ENCODE measurements around the gene CITED1.

The CITED1 gene

DNA sequence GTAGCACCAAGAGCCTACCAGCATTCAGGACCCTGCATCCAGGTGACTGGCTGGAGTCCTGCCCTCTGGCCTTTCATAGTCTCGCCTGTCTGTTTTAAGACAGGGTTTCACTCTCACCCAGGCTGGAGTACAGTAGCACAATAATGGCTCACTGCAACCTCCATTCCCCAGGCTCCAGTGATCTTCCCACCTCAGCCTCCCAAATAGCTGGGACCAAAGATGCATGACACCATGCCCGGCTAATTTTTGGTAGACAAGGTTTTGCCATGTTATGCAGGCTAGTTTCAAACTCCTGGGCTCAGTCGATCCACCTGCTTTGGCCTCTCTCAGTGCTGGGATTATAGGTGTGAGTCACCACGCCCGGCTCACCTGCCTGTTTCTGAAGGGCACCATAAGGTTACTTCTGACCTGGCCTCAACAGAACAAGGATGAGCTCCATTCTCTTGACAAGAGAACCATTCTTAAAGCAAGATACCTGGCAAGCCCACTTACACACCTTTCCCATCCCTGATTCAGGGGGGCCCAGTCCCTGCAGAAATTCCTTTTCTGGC is 35.3 kb downstream of the CITED1 start:
- no peak overlapping the region for H3K27ac Mint-ChIP-seq
- H3K4me1 Mint-ChIP-seq (ENCODE audit: low read depth), result peaks cover 26% of the 10 kb centered on the region
- H3K36me3 Mint-ChIP-seq (ENCODE audit: low read depth), result peaks cover 56% of the 10 kb centered on the region

DNA sequence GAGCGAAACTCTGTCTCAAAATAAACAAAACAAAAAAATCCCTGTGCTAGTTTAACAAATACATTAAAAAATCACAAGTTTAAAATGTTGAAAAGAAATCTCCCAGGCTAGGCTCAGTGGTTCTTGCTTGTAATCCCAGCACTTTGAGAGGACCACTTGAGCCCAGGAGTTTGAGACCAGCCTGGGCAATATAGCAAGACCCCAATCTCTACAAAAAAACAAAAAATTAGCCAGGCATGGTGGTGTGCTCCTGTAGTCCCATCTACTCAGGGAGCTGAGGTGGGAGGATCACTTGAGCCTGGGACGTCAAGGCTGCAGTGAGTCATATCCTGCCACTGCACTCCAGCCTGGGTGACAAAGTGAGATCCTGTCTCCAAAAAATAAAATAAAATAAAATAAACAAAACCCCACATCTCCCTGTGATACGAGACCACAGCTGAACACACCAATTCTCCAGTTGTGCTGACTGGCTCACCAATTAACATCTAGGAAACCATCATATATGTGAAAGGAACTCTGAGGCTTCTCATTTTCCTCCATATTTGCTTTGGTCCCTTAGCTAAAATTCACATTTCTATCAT is 36.0 kb downstream of the CITED1 start:
- DNase-seq (ENCODE audit: low spot score), result peak; percentile 38
- no peaks in the 10 kb centered on the region for H3K27me3 Mint-ChIP-seq (ENCODE audit: low read depth)
- H3K36me3 Mint-ChIP-seq (ENCODE audit: low read depth), result peaks cover 49% of the 10 kb centered on the region
- H3K4me3 Mint-ChIP-seq, result no peak overlapping the region
- H3K27ac Mint-ChIP-seq, result peak overlapping the region; percentile 83
- H3K9me3 Mint-ChIP-seq, result no peaks in the 10 kb centered on the region
- peaks cover 22% of the 10 kb centered on the region for H3K4me1 Mint-ChIP-seq (ENCODE audit: low read depth)

More for the DNA sequence above, 35.3 kb downstream of the CITED1 start:
- Mint-ChIP-seq H3K9me3 (no peaks in the 10 kb centered on the region), H3K4me3 (no peak overlapping the region), H3K27me3 (ENCODE audit: low read depth) (no peaks in the 10 kb centered on the region)
- no peak for DNase-seq (ENCODE audit: low spot score)

DNA sequence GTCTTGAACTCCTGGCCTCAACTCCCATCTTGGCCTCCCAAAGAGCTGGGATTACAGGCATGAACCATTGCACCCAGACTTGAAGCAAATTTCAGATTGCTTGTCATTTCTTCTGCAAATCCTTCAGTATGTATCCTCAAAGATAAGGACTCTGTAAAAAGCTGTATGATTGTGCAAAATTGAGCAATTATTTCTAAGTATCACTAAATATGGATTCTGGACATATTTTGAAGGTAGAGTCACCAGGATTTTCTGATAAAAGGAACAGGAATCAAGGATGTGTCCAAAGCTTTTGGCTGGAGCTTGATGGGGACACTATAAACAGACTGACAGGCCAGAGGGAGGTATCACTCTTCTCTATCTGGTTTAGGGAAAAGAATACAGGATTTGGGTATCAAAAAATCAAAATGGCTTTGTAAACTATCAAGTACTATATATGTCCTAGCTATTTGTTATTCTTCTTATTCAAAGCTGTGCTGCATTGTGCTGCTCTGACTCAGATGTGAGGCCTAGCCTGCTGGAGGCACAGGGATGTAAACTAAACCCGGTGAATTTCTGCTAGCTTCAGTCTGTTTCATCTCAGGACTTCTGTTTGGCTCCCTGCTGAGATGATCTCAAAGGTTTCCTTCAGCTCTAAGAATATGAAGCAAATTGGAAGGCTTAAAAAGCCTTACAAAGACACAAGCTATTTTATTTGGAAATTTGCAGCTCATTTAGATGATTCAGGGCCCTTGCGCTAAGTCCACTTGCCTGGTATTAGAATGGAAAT is 36.9 kb downstream of the CITED1 start:
- Mint-ChIP-seq H3K4me1 (ENCODE audit: low read depth) (peaks cover 12% of the 10 kb centered on the region), H3K36me3 (ENCODE audit: low read depth) (peaks cover 40% of the 10 kb centered on the region), H3K27ac (peak overlapping the region; percentile 45), H3K9me3 (no peaks in the 10 kb centered on the region), H3K4me3 (no peak overlapping the region), H3K27me3 (ENCODE audit: low read depth) (no peaks in the 10 kb centered on the region)
- no peak for DNase-seq (ENCODE audit: low spot score)

- no peak overlapping the region for H3K27ac Mint-ChIP-seq
- no peaks in the 10 kb centered on the region for H3K4me1 Mint-ChIP-seq (ENCODE audit: low read depth)
- H3K4me3 Mint-ChIP-seq, result no peak overlapping the region
- H3K9me3 Mint-ChIP-seq, result no peaks in the 10 kb centered on the region
- DNase-seq (ENCODE audit: low spot score), result no peak
- H3K36me3 Mint-ChIP-seq (ENCODE audit: low read depth), result peaks cover 16% of the 10 kb centered on the region
- no peaks in the 10 kb centered on the region for H3K27me3 Mint-ChIP-seq (ENCODE audit: low read depth)
Observed at GRCh38 chrX:72265263-72265662, 40.5 kb downstream of the CITED1 start.

GRCh38 chrX:72262077-72262476 is 43.6 kb downstream of the CITED1 start:
- Mint-ChIP-seq H3K4me3 (no peak overlapping the region), H3K36me3 (ENCODE audit: low read depth) (no peaks in the 10 kb centered on the region), H3K4me1 (ENCODE audit: low read depth) (no peaks in the 10 kb centered on the region), H3K27me3 (ENCODE audit: low read depth) (no peaks in the 10 kb centered on the region), H3K27ac (no peak overlapping the region), H3K9me3 (no peaks in the 10 kb centered on the region)
- no peak for DNase-seq (ENCODE audit: low spot score)

DNA sequence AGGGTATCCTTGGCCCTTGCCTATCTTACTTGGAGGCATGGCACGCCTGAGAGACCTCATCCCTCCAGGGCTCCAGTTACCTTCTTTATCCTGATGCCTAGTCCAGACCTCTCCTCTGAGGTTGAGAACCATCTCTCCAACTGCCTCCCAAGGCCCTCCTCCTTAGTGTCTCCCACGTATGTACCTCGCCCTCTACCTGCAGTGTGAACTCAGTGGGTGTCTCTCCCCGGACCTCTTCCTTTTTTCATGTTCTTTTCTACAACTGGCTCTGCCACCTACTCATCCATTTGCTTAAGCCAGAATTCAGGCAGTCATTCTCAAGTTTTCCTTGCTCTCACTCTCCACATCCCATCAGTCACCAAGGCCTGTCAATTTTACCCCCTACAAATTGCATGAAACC is 45.3 kb downstream of the CITED1 start:
- H3K4me3 Mint-ChIP-seq, result no peak overlapping the region
- H3K4me1 Mint-ChIP-seq (ENCODE audit: low read depth), result no peaks in the 10 kb centered on the region
- no peak for DNase-seq (ENCODE audit: low spot score)
- H3K36me3 Mint-ChIP-seq (ENCODE audit: low read depth), result no peaks in the 10 kb centered on the region
- no peaks in the 10 kb centered on the region for H3K9me3 Mint-ChIP-seq
- peaks cover 6% of the 10 kb centered on the region for H3K27me3 Mint-ChIP-seq (ENCODE audit: low read depth)
- no peak overlapping the region for H3K27ac Mint-ChIP-seq

- no peaks in the 10 kb centered on the region for H3K4me1 Mint-ChIP-seq (ENCODE audit: low read depth)
- DNase-seq (ENCODE audit: low spot score), result no peak
- no peak overlapping the region for H3K27ac Mint-ChIP-seq
- H3K9me3 Mint-ChIP-seq, result no peaks in the 10 kb centered on the region
- no peak overlapping the region for H3K4me3 Mint-ChIP-seq
- peaks cover 19% of the 10 kb centered on the region for H3K27me3 Mint-ChIP-seq (ENCODE audit: low read depth)
- no peaks in the 10 kb centered on the region for H3K36me3 Mint-ChIP-seq (ENCODE audit: low read depth)
Observed at GRCh38 chrX:72258174-72258573, 47.5 kb downstream of the CITED1 start.

DNA sequence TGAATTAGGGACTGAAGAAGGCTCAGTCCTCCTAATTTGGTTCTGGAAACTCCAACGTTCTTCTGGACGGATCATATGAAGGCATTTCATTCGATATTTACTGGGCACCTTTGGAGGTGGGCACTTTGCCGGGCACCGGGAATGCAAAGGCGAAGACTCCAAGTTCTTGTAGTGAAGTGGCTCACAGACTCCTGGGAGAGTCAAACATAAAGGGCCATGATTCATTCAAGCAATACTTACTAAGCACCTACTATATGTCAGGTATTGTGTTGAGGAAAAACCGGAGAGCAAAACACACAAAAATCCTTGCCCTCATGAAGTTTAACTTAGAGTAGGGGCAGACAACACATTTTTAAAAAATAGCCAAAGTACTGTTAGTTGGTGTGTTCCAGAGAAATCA is 49.9 kb downstream of the CITED1 start:
- H3K27ac Mint-ChIP-seq, result no peak overlapping the region
- H3K9me3 Mint-ChIP-seq, result no peaks in the 10 kb centered on the region
- no peak overlapping the region for H3K4me3 Mint-ChIP-seq
- no peak for DNase-seq (ENCODE audit: low spot score)
- H3K4me1 Mint-ChIP-seq (ENCODE audit: low read depth), result no peaks in the 10 kb centered on the region
- H3K36me3 Mint-ChIP-seq (ENCODE audit: low read depth), result no peaks in the 10 kb centered on the region
- H3K27me3 Mint-ChIP-seq (ENCODE audit: low read depth), result peaks cover 22% of the 10 kb centered on the region

GRCh38 chrX:72255445-72255844 is 50.3 kb downstream of the CITED1 start:
- Mint-ChIP-seq H3K36me3 (ENCODE audit: low read depth) (no peaks in the 10 kb centered on the region), H3K27ac (no peak overlapping the region), H3K27me3 (ENCODE audit: low read depth) (peaks cover 22% of the 10 kb centered on the region), H3K4me3 (no peak overlapping the region), H3K9me3 (no peaks in the 10 kb centered on the region), H3K4me1 (ENCODE audit: low read depth) (no peaks in the 10 kb centered on the region)
- no peak for DNase-seq (ENCODE audit: low spot score)

- no peaks in the 10 kb centered on the region for H3K9me3 Mint-ChIP-seq
- H3K27me3 Mint-ChIP-seq (ENCODE audit: low read depth), result peaks cover 22% of the 10 kb centered on the region
- no peaks in the 10 kb centered on the region for H3K4me1 Mint-ChIP-seq (ENCODE audit: low read depth)
- no peak for DNase-seq (ENCODE audit: low spot score)
- H3K27ac Mint-ChIP-seq, result no peak overlapping the region
- no peaks in the 10 kb centered on the region for H3K36me3 Mint-ChIP-seq (ENCODE audit: low read depth)
- H3K4me3 Mint-ChIP-seq, result no peak overlapping the region
Observed at GRCh38 chrX:72254816-72255215, 50.9 kb downstream of the CITED1 start.

DNA sequence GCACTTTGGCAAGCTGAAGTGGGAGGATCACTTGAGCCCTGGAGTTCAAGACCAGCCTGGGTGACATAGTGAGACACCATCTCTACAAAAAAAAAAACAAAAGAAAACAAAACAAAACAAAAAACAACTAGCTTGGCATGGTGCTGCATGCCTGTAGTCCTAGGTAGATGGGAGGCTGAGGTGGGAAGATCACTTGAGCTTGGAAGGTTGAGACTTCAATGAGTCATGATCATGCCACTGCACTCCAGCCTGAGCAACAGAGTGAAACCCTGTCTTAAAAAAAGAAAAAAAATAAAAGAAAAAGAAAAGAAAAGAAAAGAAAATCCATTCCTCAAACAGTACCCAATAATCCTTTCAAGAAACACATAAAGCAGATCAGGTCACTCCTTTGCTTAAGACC is 52.0 kb downstream of the CITED1 start:
- DNase-seq (ENCODE audit: low spot score), result no peak
- H3K9me3 Mint-ChIP-seq, result no peaks in the 10 kb centered on the region
- no peak overlapping the region for H3K4me3 Mint-ChIP-seq
- H3K27ac Mint-ChIP-seq, result no peak overlapping the region
- no peaks in the 10 kb centered on the region for H3K4me1 Mint-ChIP-seq (ENCODE audit: low read depth)
- H3K27me3 Mint-ChIP-seq (ENCODE audit: low read depth), result peaks cover 22% of the 10 kb centered on the region
- no peaks in the 10 kb centered on the region for H3K36me3 Mint-ChIP-seq (ENCODE audit: low read depth)
